ENCODE measurements around the gene TTLL8.

- TF ChIP-seq CTCF (IDR thresholded peaks at IDR 0.05) (no peak), POLR2A (IDR thresholded peaks at IDR 0.05) (no peak)
These were observed 43.9 kb upstream of the TTLL8 start for GRCh38 chr22:50101870-50102565.
